SH-SY5Y (cell line): ENCODE measurements around the gene CRYBG1.

ENCODE experiments used
- GATA2 ChIP-seq: IDR thresholded peaks from 2 replicates; pipeline ENCODE4 v1.6.1; 2011; ENCODE audit warnings: mild to moderate bottlenecking, low read depth, low read length
- GATA3 ChIP-seq: IDR thresholded peaks from 2 replicates; pipeline ENCODE4 v1.6.1; 2011; ENCODE audit warnings: low read depth, mild to moderate bottlenecking, low read length, moderate library complexity

- no peak for TF ChIP-seq GATA2
- TF ChIP-seq GATA3 = no peak
These were observed 36.1 kb downstream of the CRYBG1 start for GRCh38 chr6:106396426-106397220.
